K562 (cell line): Measurements from ENCODE around the gene NCOA1. TPM values are rescaled to one million over a fixed set of nuclear protein-coding genes. Genes with fewer than 3 reads are reported as not detected.
A peak's percentile ranks its signal among the peaks of the same experiment; 100 is the strongest.

Source experiments
- ATAC-seq: fragments of 200-7000 bp; cut with Tn5 transposase; 3 replicates; pipeline ENCODE4 v1.9.1; 2020; ENCODE audit warnings: moderate library complexity
- BruUV-seq: library from RNA; stranded (reverse); fragments of 400-500 nt; replicated peaks from 2 replicates; lab custom pipeline; 2021; lab: Mats Ljungman, UMichigan
- CTCF ChIA-PET: fragments of 300-600 bp; formaldehyde crosslinking; extraction: SDS; loops from one replicate; lab custom pipeline; 2021; ENCODE audit warnings: low intra/inter-chr PET ratio; lab: Yijun Ruan, JAX
- POLR2A ChIA-PET: fragments of 300-600, 350-650 bp; sonication (Branson Sonifier 250); formaldehyde crosslinking; extraction: SDS; loops from one replicate; lab custom pipeline; 2021; ENCODE audit warnings: antibody characterized with exemption, inconsistent platforms; lab: Yijun Ruan, JAX
- DNase-seq, 4 experiments: peaks; one replicate each; pipeline versions ENCODE4 v3.0.0 to v3.0.0-alpha.2; 2011 to 2018; ENCODE audit warnings: low spot score in 3 of 4, mixed read lengths in 3 of 4; ENCODE audit errors: extremely low read depth in 1 of 4
- FAIRE-seq: peaks from 2 replicates; lab custom pipeline; 2011; peaks lifted over from hg19 to GRCh38; lab: Jason Lieb, UNC
- H2AFZ ChIP-seq: 2 replicates; pipeline ENCODE4 v1.6.0; 2011; ENCODE audit warnings: low read depth, low read length, control low read depth, inconsistent platforms
- H3K27ac ChIP-seq: fragments of 200-600 bp; 3 replicates; pipeline ENCODE4 v1.8.0; 2011; ENCODE audit warnings: low read depth, mild to moderate bottlenecking, control low read depth, inconsistent platforms, low read length, moderate library complexity, mixed read lengths; ENCODE audit errors: extremely low read depth
- H3K27me3 ChIP-seq, 2 experiments: fragments of 300-600 bp in 1 of 2; 2 replicates in 1 of 2; 3 replicates in 1 of 2; pipeline versions ENCODE4 v1.6.0 to v1.8.0; 2011; ENCODE audit warnings: inconsistent platforms in 2 of 2, low read length in 2 of 2, mild to moderate bottlenecking in 1 of 2, mixed read lengths in 1 of 2, moderate library complexity in 1 of 2; ENCODE audit not compliant: control insufficient read depth in 2 of 2, insufficient read depth in 2 of 2
- H3K36me3 ChIP-seq: fragments of 300-600 bp; 3 replicates; pipeline ENCODE4 v1.8.0; 2011; ENCODE audit warnings: mild to moderate bottlenecking, low read length, inconsistent platforms; ENCODE audit not compliant: control insufficient read depth, insufficient read depth
- H3K4me1 ChIP-seq, 2 experiments: fragments of 200-600 bp in 1 of 2; replicated peaks in 1 of 2; 2 replicates in 1 of 2; 3 replicates in 1 of 2; pipeline versions ENCODE4 v1.5.1 to v1.8.0; 2011; ENCODE audit warnings: inconsistent platforms in 2 of 2, low read length in 2 of 2, mild to moderate bottlenecking in 1 of 2, mixed read lengths in 1 of 2, moderate library complexity in 1 of 2; ENCODE audit not compliant: control insufficient read depth in 2 of 2, insufficient read depth in 2 of 2
- H3K4me2 ChIP-seq: 2 replicates; pipeline ENCODE4 v1.6.1; 2011; ENCODE audit warnings: low read length, control low read depth, inconsistent platforms, mixed read lengths; ENCODE audit not compliant: insufficient read depth
- H3K4me3 ChIP-seq: fragments of 200-600 bp; sonication (generic), shearing (Covaris generic); 2 replicates; pipeline ENCODE4 v1.5.1; 2016; ENCODE audit warnings: control low read depth, inconsistent platforms
- H3K79me2 ChIP-seq: fragments of 200-600 bp; 3 replicates; pipeline ENCODE4 v1.8.0; 2011; ENCODE audit warnings: low read length, inconsistent platforms; ENCODE audit not compliant: control insufficient read depth, insufficient read depth
- H3K9ac ChIP-seq, 2 experiments: 2 replicates each; pipeline versions ENCODE4 v1.6.0 to v1.6.1; 2011; ENCODE audit warnings: low read depth in 2 of 2, low read length in 2 of 2, control low read depth in 1 of 2, inconsistent platforms in 1 of 2, mild to moderate bottlenecking in 1 of 2, mixed read lengths in 1 of 2; ENCODE audit not compliant: insufficient read depth in 1 of 2
- H3K9me1 ChIP-seq: one replicate; pipeline ENCODE4 v1.6.0; 2011; ENCODE audit warnings: inconsistent platforms, mild to moderate bottlenecking, low read length, moderate library complexity; ENCODE audit not compliant: control insufficient read depth, insufficient read depth
- H3K9me3 ChIP-seq: replicated peaks from 2 replicates; pipeline ENCODE4 v1.5.1; 2011; ENCODE audit warnings: low read depth, low read length, inconsistent platforms; ENCODE audit not compliant: control insufficient read depth, insufficient read depth
- H4K20me1 ChIP-seq: replicated peaks from 2 replicates; pipeline ENCODE4 v1.6.1; 2011; ENCODE audit warnings: low read length, inconsistent platforms, mixed read lengths; ENCODE audit not compliant: control insufficient read depth, insufficient read depth
- CTBP1 ChIP-seq: fragments of 450-650 bp; IDR thresholded peaks from 2 replicates; pipeline ENCODE4 v1.6.1; 2016; ENCODE audit warnings: borderline replicate concordance
- ELF1 ChIP-seq: fragments of 200-800 bp; sonication (Bioruptor generic); IDR thresholded peaks from 2 replicates; pipeline ENCODE4 v1.6.1; 2016; ENCODE audit warnings: missing genetic modification characterization, missing compliant biosample characterization
- KLF16 ChIP-seq: IDR thresholded peaks from 2 replicates; pipeline ENCODE4 v1.6.1; 2016; ENCODE audit warnings: antibody characterized with exemption
- NCOR1 ChIP-seq: fragments of 450-650 bp; IDR thresholded peaks from 2 replicates; pipeline ENCODE4 v1.6.1; 2016; ENCODE audit warnings: mild to moderate bottlenecking, moderate library complexity
- NR2C2 ChIP-seq, 2 experiments: fragments of 200-800 bp in 1 of 2; sonication (Bioruptor generic) in 1 of 2; sonication (generic) in 1 of 2; formaldehyde crosslinking in 1 of 2; IDR thresholded peaks; 2 replicates each; pipeline versions ENCODE4 v1.6.1 to v1.8.0; 2016 to 2022; ENCODE audit warnings: mild to moderate bottlenecking in 1 of 2, missing compliant biosample characterization in 1 of 2, missing genetic modification characterization in 1 of 2, missing genetic modification reagents in 1 of 2
- RBBP5 ChIP-seq: fragments of 200-600 bp; sonication (generic); IDR thresholded peaks from 2 replicates; pipeline ENCODE4 v1.6.1; 2012; ENCODE audit warnings: borderline replicate concordance, mild to moderate bottlenecking, low read length, control low read depth, inconsistent platforms; ENCODE audit not compliant: insufficient read depth, poor library complexity, severe bottlenecking
- SREBF2 ChIP-seq: sonication (generic); formaldehyde crosslinking; IDR thresholded peaks from 2 replicates; pipeline ENCODE4 v1.4.0; 2020; ENCODE audit warnings: mild to moderate bottlenecking, missing genetic modification reagents
- TEAD4 ChIP-seq, 2 experiments: sonication (generic) in 1 of 2; formaldehyde crosslinking in 1 of 2; IDR thresholded peaks; 2 replicates each; pipeline versions ENCODE4 v1.6.1 to v1.8.0; 2012 to 2022; ENCODE audit warnings: borderline replicate concordance in 1 of 2, inconsistent platforms in 1 of 2, low read length in 1 of 2, mild to moderate bottlenecking in 1 of 2, missing genetic modification reagents in 1 of 2
- TRIM24 ChIP-seq, 2 experiments: fragments of 450-650 bp; IDR thresholded peaks; 2 replicates each; pipeline ENCODE4 v1.6.1; 2016
- XRCC3 ChIP-seq: fragments of 450-650 bp; IDR thresholded peaks from 2 replicates; pipeline ENCODE4 v1.6.1; 2017; ENCODE audit warnings: mild to moderate bottlenecking, moderate library complexity
- ZBTB17 ChIP-seq: fragments of 450-650 bp; formaldehyde crosslinking; IDR thresholded peaks from 2 replicates; pipeline ENCODE4 v1.4.0; 2020; ENCODE audit warnings: mild to moderate bottlenecking
- ZNF639 ChIP-seq, 2 experiments: fragments of 200-800 bp in 1 of 2; sonication (Bioruptor generic) in 1 of 2; sonication (generic) in 1 of 2; formaldehyde crosslinking in 1 of 2; IDR thresholded peaks in 1 of 2; conservative IDR thresholded peaks in 1 of 2; 2 replicates each; pipeline versions ENCODE4 v1.5.0 to v1.6.1; 2016 to 2020; ENCODE audit warnings: missing compliant biosample characterization in 1 of 2, missing genetic modification characterization in 1 of 2, missing genetic modification reagents in 1 of 2
- WGBS: fragments of 100-300 bp; shearing (Covaris generic); methylation state at CpG from one replicate; pipeline ENCODE4 v1.1.6; 2016; ENCODE audit warnings: low coverage, mixed read lengths; ENCODE audit not compliant: insufficient coverage; ENCODE audit errors: missing lambda C conversion rate; 5-methylcytosine and 5-hydroxymethylcytosine counted together
- in situ Hi-C: fragments of 300-500 bp; cut with MboI; formaldehyde crosslinking; loops from 4 replicates; pipeline ENCODE4 v1.15.0; 2018; ENCODE audit warnings: inconsistent platforms, mixed read lengths
- intact Hi-C: fragments of 100-400 bp; cut with micrococcal nuclease; formaldehyde crosslinking; loops from 2 replicates; pipeline ENCODE4 v1.14.2; 2022
- polyA plus RNA-seq, 8 experiments: library from polyadenylated mRNA; depleted of rRNA in 4 of 8; stranded (reverse) in 5 of 8; unstranded in 3 of 8; fragments of >200 nt; fragmentation: Nextera tagmentation in 2 of 8; fragmentation: Illumina TruSeq in 1 of 8; extraction: Ambion mirVana in 2 of 8; extraction: Trizol in 1 of 8; gene quantifications; 2 replicates each; pipeline versions ENCODE4 v1.2.1 to v1.2.3, GENCODE V29; 2011 to 2014; ENCODE audit warnings: inconsistent platforms in 1 of 8, missing spikeins in 1 of 8
- total RNA-seq, 7 experiments: library from RNA; depleted of rRNA in 6 of 7; stranded (reverse); fragments of >200 nt in 6 of 7; fragmentation: Illumina TruSeq in 2 of 7; extraction: Trizol in 2 of 7; gene quantifications; 2 replicates each; pipeline versions ENCODE4 v1.2.1 to v1.2.3, GENCODE V29; 2011 to 2021; ENCODE audit warnings: low replicate concordance in 1 of 7
- TF ChIP-seq, protein P1 (sequence below): fragments of 450-650 bp; conservative IDR thresholded peaks from 2 replicates; pipeline ENCODE4 v1.6.1; 2016; ENCODE audit warnings: missing genetic modification characterization, low read depth, mild to moderate bottlenecking, missing compliant biosample characterization, moderate library complexity

The NCOA1 gene
- total and polyA plus RNA-seq, 9 of the 15 experiments (the other 6 are each of a cell fraction or from before 2014, with no cell fraction given), result 4.9 to 25.7 (median 17.0) TPM

- TF ChIP-seq CTBP1, result peak; percentile 44; the same call in 1 of the 2 replicates
Measured at GRCh38 chr2:24456599-24457556, 34.2 kb upstream of the NCOA1 start (continued).

GRCh38 chr2:24457696-24458386 is 33.2 kb upstream of the NCOA1 start:
- peak overlapping the region; percentile 63 for H3K4me2 ChIP-seq
- POLR2A ChIA-PET, result interaction anchor here (0.7 to 1.6 kb wide), 4 partner anchors 9 to 27 kb away, joined by 3 to 5 read pairs (median 4); no protein-coding TSS in a partner anchor
- peak overlapping the region; percentile 61; the same call in 1 of the 2 replicates for H2AFZ ChIP-seq
- FAIRE-seq (peak; percentile 87), ATAC-seq (peak; percentile 80), DNase-seq (peak; percentile 45 to 86 (median 66))
- no peaks in the 10 kb centered on the region for H4K20me1 ChIP-seq
- H3K4me1 ChIP-seq, result peaks cover 32 to 48% of the 10 kb centered on the region in 2 experiments
- CTCF ChIA-PET, result no interaction called here
- H3K27ac ChIP-seq, result peak overlapping the region; percentile 52
- no peaks in the 10 kb centered on the region for H3K9me3 ChIP-seq
- 1% methylated on average over 5 of the region's 5 CpGs for WGBS
- no peaks in the 10 kb centered on the region for H3K9me1 ChIP-seq
- H3K36me3 ChIP-seq, result no peaks in the 10 kb centered on the region
- no peak overlapping the region for H3K4me3 ChIP-seq
- no peaks in the 10 kb centered on the region; a peak in 1 of 5 replicates for H3K27me3 ChIP-seq
- H3K79me2 ChIP-seq, result no peaks in the 10 kb centered on the region
- no TSS peak for BruUV-seq
- in situ Hi-C loops, result no loop called here
- intact Hi-C loops, result loop anchor here (2.0 to 5.0 kb wide), 2 partner anchors 13 to 34 kb away; partner anchors contain the start of gene NCOA1
- H3K9ac ChIP-seq, result peak overlapping the region in 1 of 2 experiments; percentile 20; a peak in 1 of 4 replicates
- TF ChIP-seq ZBTB17, result no peak
- no peak for TF ChIP-seq ELF1 (tag)
- TF ChIP-seq KLF16, result peak; percentile 85
- TF ChIP-seq ZNF639 (CRISPR knock-in tag; conservative IDR thresholded peaks at IDR 0.05 in 1 of 2, IDR thresholded peaks at IDR 0.05 in 1 of 2), result peak in 1 of 2 experiments; percentile 69; a peak in 1 of 4 replicates
- TF ChIP-seq CTBP1, result peak; percentile 56; the same call in 1 of the 2 replicates
- TF ChIP-seq TRIM24 (IDR thresholded peaks at IDR 0.05), result peak; percentile 16 to 60; a peak in 1 of 4 replicates
- TF ChIP-seq, protein P1, sequence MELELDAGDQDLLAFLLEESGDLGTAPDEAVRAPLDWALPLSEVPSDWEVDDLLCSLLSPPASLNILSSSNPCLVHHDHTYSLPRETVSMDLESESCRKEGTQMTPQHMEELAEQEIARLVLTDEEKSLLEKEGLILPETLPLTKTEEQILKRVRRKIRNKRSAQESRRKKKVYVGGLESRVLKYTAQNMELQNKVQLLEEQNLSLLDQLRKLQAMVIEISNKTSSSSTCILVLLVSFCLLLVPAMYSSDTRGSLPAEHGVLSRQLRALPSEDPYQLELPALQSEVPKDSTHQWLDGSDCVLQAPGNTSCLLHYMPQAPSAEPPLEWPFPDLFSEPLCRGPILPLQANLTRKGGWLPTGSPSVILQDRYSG (tag), result no peak
- TF ChIP-seq RBBP5, result peak; percentile 58
- no peak for TF ChIP-seq SREBF2 (CRISPR knock-in tag)
- peak; percentile 95 for TF ChIP-seq TEAD4 (IDR thresholded peaks at IDR 0.05; ENCODE audit: low read length)
- no peak for TF ChIP-seq TEAD4 (CRISPR knock-in tag; IDR thresholded peaks at IDR 0.05; ENCODE audit: borderline replicate concordance)
- peak; percentile 82 for TF ChIP-seq NCOR1
- TF ChIP-seq XRCC3, result no peak
- no peak for TF ChIP-seq NR2C2 (CRISPR knock-in tag; IDR thresholded peaks at IDR 0.05)
- 0 out of 2 replicates have a peak, but pooled peaks have one; percentile 39 for TF ChIP-seq NR2C2 (tag; IDR thresholded peaks at IDR 0.05)
